Measurements from ENCODE around the gene CAMTA1. TPM values are rescaled to one million over a fixed set of nuclear protein-coding genes. Genes with fewer than 3 reads are reported as not detected.

The CAMTA1 gene
- total RNA-seq, 6 experiments from 2014 or later: 78.1 to 96.6 (median 86.1) TPM

DNA sequence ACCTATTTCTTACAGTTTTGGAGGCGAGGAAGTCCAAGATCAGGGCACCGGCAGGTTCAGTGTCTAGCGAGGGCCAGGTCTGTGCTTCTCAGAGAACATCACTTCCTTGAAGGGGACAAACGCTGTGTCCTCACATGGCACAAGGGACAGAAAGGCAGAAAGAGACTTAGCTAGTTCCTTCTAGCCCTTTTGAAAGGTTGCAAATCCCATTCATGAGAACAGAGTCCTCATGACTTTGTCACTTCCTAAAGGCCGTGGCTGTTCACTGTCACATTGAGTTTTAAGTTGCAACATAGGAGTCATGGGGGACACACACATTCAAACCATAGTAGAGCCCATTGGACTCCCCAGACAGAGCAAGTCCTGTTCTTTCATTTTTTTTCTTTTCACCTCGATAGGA lies 1026.2 kb downstream of the CAMTA1 start:
- peaks cover 16% of the 10 kb centered on the region for H3K9me3 Mint-ChIP-seq
- DNase-seq: no peak
- H3K4me1 Mint-ChIP-seq (ENCODE audit: low read depth): peaks cover 11% of the 10 kb centered on the region
- no peak overlapping the region for H3K4me3 Mint-ChIP-seq
- H3K27me3 Mint-ChIP-seq (ENCODE audit: insufficient read depth): no peaks in the 10 kb centered on the region
- H3K27ac Mint-ChIP-seq: no peak overlapping the region
- H3K36me3 Mint-ChIP-seq (ENCODE audit: low read depth): peaks cover 35% of the 10 kb centered on the region
- TF ChIP-seq, protein P1, sequence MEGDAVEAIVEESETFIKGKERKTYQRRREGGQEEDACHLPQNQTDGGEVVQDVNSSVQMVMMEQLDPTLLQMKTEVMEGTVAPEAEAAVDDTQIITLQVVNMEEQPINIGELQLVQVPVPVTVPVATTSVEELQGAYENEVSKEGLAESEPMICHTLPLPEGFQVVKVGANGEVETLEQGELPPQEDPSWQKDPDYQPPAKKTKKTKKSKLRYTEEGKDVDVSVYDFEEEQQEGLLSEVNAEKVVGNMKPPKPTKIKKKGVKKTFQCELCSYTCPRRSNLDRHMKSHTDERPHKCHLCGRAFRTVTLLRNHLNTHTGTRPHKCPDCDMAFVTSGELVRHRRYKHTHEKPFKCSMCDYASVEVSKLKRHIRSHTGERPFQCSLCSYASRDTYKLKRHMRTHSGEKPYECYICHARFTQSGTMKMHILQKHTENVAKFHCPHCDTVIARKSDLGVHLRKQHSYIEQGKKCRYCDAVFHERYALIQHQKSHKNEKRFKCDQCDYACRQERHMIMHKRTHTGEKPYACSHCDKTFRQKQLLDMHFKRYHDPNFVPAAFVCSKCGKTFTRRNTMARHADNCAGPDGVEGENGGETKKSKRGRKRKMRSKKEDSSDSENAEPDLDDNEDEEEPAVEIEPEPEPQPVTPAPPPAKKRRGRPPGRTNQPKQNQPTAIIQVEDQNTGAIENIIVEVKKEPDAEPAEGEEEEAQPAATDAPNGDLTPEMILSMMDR (IDR thresholded peaks at IDR 0.05): no peak

DNA sequence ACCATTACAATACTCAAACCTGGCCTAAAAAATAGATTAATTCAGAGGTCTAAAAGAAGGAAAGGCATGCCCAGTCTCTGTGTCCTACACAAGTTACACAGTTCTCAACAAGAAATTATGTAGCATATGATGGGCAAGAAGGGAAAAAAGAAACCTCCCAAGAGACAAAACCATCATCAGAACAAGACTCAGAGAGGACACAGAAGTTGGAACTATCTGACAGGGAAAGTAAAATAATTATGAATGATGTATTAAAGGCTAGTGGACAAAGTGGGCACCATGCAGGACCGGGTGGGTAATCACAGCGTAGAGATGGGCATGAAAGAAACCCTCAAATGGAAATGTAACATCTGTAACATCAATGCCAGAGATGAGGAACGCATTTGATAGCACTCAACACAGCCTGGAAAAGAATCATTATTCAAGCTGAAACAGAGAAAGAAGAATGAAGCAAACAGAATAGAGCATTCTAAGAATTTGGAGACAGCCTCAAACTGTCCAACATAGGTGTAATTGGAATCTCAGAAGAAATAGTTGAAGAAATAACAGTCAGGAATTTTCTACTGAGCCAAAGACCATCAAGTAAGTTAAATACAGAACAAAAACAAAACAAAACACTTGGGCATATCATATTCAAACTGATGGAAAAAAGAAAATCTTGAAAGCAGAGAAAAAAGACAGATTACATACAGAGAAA lies 1028.6 kb downstream of the CAMTA1 start:
- TF ChIP-seq, protein P1 (IDR thresholded peaks at IDR 0.05): no peak
- DNase-seq: no peak
- Mint-ChIP-seq H3K27me3 (ENCODE audit: insufficient read depth) (no peaks in the 10 kb centered on the region; the same call in 1 of the 2 replicates), H3K4me1 (ENCODE audit: low read depth) (peaks cover 11% of the 10 kb centered on the region), H3K27ac (no peak overlapping the region), H3K4me3 (no peak overlapping the region), H3K9me3 (peaks cover 16% of the 10 kb centered on the region), H3K36me3 (ENCODE audit: low read depth) (peaks cover 35% of the 10 kb centered on the region)

Other genes starting within 250 kb of the CAMTA1 start
- gene NOL9, start 230.9 kb upstream of the CAMTA1 start, total RNA-seq (2021; fragmentation: NEBNext Ultra II Directional; extraction: Animal tissue kit (Norgen Biotek cat#: 25700)): 10 to 100 TPM; 26.4 to 36.4 (median 33.4) TPM
- gene TAS1R1, start 230.1 kb upstream of the CAMTA1 start, total RNA-seq (2021; fragmentation: NEBNext Ultra II Directional; extraction: Animal tissue kit (Norgen Biotek cat#: 25700)): not detected
- 10 to 100 TPM; 10.0 to 15.1 (median 11.3) TPM for gene ZBTB48, start 205.5 kb upstream of the CAMTA1 start, total RNA-seq (2021; fragmentation: NEBNext Ultra II Directional; extraction: Animal tissue kit (Norgen Biotek cat#: 25700))
- 10 to 100 TPM; 21.1 to 31.5 (median 22.6) TPM for gene KLHL21, start 182.6 kb upstream of the CAMTA1 start, total RNA-seq (2021; fragmentation: NEBNext Ultra II Directional; extraction: Animal tissue kit (Norgen Biotek cat#: 25700))
- 10 to 100 TPM; 18.0 to 19.9 (median 19.0) TPM for gene PHF13, start 171.7 kb upstream of the CAMTA1 start, total RNA-seq (2021; fragmentation: NEBNext Ultra II Directional; extraction: Animal tissue kit (Norgen Biotek cat#: 25700))
- gene THAP3, start 160.6 kb upstream of the CAMTA1 start, total RNA-seq (2021; fragmentation: NEBNext Ultra II Directional; extraction: Animal tissue kit (Norgen Biotek cat#: 25700)): 10 to 100 TPM; 12.9 to 18.2 (median 16.2) TPM
- 10 to 100 TPM; 66.6 to 79.5 (median 73.0) TPM for gene DNAJC11, start 83.6 kb upstream of the CAMTA1 start, total RNA-seq (2021; fragmentation: NEBNext Ultra II Directional; extraction: Animal tissue kit (Norgen Biotek cat#: 25700))